GM21786 (cell line): ENCODE results near the gene BLOC1S6.
A peak's percentile ranks its signal among the peaks of the same experiment; 100 is the strongest.

Source experiments
- ATAC-seq: cut with Tn5 transposase; IDR thresholded peaks from one replicate; pipeline ENCODE4 v1.9.1; 2021; ENCODE audit not compliant: unreplicated experiment

The BLOC1S6 gene, protein sequence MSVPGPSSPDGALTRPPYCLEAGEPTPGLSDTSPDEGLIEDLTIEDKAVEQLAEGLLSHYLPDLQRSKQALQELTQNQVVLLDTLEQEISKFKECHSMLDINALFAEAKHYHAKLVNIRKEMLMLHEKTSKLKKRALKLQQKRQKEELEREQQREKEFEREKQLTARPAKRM

DNA sequence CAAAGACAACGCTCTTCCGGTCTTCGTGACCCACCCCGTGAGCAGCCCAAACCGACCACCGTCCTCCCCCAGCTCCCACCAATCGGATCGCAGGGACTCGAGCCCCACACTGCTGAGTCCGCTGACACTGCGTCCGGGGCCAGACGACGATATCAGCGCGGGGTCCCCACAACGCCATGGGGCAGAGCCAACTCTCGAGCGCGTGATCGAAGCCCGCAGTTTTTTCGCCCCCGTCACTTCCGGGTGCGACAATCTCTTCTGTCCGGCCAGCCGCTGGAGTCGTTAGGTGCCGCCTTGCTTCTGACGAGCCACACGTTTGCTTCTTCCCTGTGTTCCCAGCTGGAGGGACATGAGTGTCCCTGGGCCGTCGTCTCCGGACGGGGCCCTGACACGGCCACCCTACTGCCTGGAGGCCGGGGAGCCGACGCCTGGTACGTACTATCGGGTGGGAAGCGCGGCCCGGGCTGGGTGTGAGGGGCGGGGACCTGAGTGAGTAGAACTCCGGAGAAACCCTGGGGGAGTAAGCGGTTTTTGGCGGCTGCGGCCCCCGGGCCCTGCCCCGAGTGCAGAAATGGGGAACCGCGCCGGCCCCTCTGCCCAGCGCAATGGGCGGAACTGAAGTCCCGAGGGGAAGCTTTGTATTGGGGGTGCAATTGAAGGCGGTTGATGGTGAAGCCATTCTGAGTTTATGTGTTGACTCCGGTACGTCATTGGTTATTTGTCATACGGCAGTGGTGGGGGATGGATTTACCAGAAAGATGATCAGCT, at the start of gene BLOC1S6:
BLOC1S6 (plus strand) TSS at position 285 of the 768 bp plus-strand sequence; CDS start at position 350, 65 bp downstream.
- peak; percentile 81 for ATAC-seq

DNA sequence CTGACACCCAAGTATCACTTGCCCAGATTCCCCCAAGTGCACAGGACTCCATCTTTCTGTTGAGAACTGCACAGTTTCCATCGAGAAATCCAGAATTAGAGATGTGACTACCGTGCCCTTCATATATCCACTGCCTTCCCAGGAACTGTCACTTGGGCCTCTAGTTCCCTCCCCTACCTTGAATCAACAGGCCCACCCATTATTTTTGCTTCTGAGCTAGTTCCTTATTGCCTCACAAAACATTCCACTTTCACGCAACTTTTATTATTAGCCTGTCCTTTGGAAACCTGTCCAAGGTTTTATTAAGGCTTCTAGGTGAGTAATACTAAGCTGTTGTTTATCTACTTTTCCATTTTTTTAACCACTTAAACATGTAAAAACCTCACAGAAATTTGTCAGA, 47.5 kb upstream of the BLOC1S6 start:
- ATAC-seq = no peak

- ATAC-seq = no peak
These were observed 46.6 kb upstream of the BLOC1S6 start for GRCh38 chr15:45540531-45540930.

GRCh38 chr15:45543051-45543450, 44.1 kb upstream of the BLOC1S6 start:
- no peak for ATAC-seq

DNA sequence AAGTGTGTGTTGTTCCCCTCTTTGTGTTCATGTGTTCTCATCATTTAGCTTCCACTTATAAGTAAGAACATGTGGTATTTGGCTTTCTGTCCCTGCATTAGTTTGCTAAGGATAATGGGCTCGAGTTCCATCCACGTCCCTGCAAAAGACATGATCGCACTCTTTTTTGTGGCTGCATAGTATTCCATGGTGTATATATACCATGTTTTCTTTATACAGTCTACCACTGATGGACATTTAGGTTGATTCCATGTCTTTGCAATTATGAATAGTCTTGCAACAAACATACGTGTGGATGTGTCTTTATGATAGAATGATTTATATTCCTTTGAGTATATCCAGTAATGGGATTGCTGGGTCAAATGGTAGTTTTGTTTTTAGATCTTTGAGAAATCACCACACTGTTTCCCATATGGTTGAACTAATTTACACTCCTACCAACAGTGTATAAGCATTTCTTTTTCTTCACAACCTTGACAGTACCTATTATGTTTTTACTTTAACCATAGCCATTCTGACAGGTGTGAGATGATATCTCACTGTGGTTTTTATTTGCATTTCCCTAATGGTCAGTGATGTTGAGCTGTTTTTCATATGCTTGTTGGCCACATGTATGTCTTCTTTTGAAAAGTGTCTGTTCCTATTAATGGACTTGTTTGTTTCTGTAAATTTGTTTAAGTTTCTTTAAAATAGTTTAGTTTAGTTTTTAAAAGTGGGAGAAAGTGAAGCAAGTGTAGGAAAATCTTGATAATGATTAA, 42.7 kb upstream of the BLOC1S6 start:
- ATAC-seq = no peak

DNA sequence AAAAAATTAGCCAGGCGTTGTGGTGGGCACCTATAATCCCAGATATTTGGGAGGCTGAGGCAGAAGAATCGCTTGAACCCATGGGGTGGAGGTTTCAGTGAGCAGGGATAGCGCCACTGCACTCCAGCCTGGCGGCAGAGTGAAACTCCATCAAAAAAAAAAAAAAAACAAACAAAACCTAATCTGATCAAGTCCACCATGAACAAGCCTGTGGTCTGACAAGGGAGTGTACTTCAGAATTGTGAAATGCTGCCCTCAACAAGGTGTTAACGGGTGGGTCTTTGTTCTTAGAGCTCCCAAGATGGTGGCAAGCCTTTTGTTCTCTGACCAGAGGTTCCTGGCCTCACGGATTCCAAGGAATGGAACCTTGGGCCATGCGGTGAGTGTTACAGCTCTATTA, 40.4 kb upstream of the BLOC1S6 start:
- ATAC-seq = no peak

DNA sequence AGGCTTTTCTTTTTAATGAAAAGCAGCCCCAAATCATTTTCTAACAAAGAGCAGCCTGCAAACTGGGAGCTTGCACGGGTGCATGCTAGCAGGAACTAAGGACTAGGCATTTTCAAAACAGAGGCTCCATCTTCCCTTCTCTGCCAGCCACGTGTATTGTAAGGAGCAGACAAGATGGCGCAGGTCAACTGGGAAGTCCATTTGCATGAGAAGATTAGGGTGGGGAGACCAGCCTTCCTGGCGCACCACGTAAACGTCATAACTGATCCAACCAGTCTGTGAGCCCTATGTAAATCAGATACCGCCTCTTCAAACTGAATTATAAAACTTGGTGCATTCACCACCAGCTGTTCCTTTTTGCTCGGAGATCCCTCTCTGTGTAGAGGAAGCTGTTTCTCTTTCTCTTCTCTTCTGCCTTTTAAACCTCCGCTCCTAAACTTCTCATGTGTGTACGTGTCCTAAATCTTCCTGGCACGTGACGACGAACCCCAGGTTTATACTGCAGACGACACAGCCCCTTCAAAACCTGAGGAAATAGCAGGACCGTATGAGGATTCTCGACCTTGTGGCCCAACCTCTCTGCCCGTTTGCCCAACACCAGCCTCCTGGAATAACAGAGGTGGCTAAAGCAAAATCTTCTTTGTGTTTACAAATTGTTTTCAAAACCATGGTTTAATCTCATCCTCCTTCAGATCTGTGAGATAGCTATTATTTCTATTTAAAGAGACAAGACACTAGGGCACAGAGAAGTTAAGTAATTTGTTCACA, 38.2 kb upstream of the BLOC1S6 start:
- ATAC-seq = no peak

- ATAC-seq = no peak
These were observed 37.5 kb upstream of the BLOC1S6 start for GRCh38 chr15:45549541-45550220.

DNA sequence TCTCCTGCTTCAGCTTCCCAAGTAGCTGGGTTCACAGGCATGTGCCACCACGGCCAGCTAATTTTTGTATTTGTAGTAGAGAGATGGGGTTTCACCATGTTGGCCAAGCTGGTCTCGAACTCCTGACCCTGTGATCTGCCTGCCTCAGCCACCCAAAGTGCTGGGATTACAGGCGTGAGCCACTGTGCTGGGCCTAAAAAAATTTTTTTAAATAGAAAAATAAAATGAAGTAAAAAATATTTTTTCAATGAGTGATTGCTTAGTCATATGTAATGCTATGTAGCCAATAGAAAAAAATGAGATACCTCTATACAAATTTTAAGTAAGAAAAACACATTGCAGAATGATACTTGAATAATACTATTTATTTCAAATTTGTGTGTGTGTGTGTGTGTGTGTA, 36.7 kb upstream of the BLOC1S6 start:
- no peak for ATAC-seq

GRCh38 chr15:45551676-45552075, 35.5 kb upstream of the BLOC1S6 start:
- ATAC-seq = no peak

DNA sequence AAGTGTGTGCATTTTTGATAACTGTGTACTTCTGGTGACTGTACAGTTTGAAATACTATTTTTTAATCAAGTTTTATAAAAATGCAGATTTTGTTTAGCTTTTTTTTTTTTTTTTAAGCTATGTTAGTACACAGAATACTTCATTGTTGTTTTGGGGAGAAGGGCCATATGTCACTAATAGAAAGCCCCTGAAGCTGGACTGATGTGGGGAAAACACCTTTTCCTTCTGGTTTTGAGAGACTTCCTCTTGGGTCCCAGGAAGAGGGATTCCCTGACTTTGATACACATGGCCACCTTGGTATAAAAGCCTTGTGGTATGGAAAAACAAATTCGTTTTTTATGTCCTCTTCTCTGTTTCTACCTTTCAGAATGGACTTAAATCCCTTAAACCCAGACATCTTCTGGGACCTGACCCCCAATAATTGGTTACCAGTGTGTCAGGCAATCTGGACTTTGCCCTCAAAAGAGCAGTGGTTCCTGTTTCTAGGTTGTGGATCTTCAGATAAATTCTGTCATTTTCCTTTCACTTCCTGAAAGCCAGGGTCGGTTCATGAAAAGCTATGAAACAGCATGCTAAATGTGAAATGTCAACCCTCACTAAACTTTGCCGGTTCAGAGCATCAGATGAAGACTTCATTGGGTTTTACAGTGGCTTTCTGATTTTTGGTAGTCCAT, 31.1 kb upstream of the BLOC1S6 start:
- ATAC-seq = no peak

DNA sequence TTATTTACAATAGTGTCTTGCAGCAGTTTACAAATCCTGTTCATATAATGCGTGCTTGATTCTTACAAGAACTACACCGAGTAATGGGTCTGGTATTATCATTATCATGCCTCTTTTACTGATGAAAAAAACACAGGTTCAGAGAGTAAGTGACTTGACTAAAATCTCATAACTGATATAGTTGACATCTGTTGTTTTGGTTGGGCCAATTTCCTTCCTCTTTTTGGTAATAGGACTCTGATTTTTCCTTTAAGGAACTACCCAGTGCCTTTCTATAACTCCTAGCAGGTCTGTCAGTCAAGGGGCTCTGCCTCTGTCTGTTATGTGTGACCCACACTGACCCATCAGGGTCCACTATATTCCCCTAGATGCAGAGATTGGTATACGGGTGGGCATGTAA, 14.6 kb upstream of the BLOC1S6 start:
- ATAC-seq = no peak

DNA sequence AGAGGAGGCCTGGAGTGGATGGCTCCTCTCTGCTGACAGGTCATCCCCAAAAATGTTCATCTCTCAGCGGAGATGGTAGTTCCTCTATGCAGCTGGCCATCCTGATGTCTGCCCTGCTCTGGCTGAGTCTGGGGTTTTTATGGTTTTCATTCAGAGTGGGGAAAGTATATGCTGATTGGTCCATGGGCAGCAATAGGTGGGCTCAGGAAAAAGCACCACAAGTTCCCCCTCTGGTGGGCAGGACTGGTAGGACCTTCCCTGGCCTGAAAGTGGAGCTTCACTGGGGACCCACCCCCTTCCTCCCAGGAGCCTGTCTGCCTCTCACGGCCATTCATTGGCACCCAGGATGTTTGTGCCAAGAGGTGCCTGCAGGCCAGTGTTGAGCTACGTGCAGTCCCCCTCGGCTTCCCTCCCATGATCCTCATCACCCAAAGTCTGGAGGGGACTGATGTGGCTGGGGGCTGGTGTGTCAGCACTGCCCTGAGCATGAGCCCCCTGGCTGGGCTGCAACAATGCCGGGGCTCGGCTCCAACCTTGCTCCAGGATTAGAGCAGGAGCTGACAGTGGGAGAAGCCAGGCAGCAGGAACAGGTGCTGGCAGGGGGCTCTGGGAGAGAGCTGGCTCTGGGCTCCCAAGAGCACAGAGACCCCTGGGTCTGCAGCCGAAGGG, 13.1 kb upstream of the BLOC1S6 start:
- no peak for ATAC-seq

- ATAC-seq = no peak
These were observed 5.3 kb upstream of the BLOC1S6 start for GRCh38 chr15:45581919-45582318.

DNA sequence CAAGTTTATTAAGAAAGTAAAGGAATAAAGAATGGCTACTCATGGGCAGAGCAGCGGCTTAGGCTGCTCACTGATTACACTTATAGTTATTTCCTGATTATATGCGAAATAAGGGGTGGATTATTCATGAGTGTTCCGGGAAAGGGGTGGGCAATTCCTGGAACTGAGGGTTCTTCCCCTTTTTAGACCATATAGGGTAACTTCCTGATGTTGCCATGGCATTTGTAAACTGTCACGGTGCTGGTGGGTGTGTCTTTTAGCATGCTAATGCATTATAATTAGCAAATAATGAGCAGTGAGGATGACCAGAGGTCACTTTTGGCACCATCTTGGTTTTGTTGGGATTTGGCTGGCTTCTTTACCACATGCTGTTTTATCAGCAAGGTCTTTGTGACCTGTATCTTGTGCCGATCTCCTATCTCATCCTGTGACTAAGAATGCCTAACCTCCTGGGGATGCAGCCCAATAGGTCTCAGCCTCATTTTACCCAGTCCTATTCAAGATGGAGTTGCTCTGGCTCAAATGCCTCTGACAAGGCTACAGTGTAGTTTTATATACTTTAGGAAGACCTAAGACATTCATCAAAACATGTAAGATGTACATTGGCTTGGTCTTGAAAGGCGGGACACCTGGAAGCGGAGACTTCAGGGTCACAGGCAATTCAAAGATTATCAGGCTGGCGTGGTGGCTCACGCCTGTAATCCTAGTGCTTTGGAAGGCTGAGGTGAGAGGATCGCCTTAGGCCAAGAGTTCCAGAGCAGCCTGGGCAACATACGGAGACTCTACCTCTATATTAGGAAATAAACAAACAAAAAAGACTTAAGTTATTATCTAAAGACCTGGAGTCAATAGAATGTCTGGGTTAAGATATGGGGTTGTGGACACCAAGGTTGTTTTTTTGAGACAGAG, 3.2 kb upstream of the BLOC1S6 start:
- no peak for ATAC-seq

- ATAC-seq = no peak
These were observed 1.9 kb upstream of the BLOC1S6 start for GRCh38 chr15:45585069-45585791.

DNA sequence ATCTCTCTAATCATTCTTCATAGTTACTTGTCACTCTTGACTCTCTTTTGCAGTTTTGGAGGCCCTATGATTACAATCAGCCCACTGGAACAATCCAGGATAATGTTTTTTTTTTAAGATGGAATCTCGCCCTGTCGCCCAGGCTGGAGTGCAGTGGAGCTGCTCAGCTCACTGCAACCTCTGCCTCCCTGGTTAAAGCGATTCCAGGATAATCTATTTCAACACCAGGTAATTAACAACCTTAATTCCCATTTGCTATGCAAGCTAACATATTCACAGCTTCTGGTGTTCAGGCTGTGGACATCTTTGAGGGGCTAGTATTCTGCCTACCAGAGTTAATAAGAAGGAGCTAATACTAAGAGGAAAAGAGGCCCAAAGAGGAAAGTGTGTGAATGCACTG, 1.1 kb upstream of the BLOC1S6 start:
- no peak for ATAC-seq

- peak; percentile 1 for ATAC-seq
These were observed 531 bp upstream of the BLOC1S6 start for GRCh38 chr15:45586601-45587094.
